ENCODE data around the gene TEAD4. TPM values are rescaled to one million over a fixed set of nuclear protein-coding genes. Genes with fewer than 3 reads are reported as not detected.

Gene TEAD4
- polyA plus RNA-seq, 3 donors: 18.5 to 24.6 (median 19.3) TPM

DNA sequence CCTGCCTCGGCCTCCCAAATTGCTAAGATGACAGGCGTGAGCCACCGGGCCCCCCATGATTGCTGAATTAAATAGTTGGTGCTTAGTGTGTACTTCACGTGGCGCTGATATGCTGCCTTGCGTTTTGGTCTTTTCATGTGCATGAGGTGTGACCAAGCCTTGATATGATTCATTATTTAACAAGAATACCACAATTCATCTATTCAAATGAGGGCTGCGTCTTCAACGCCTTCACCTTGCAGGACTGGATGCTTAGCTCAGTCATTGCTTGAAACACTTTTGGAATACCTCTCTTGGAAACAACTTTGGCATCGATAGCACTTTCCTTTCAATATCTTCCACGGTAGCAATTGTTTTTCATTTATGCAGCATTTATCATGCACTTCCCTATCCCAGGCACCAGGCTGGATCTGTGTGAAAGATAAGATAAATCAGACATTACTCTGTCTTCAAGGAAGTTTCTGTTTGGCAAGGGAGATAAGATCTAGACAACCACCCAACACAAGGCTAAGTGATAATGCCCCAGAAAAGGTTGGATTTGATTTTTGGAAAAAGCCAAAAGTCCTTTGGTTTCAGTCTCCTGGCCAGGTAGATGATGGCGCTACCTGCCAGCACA lies 1.3 kb upstream of the TEAD4 start:
- no peak for DNase-seq (ENCODE audit: extremely low read depth in 1 of 11, low read depth in 9 of 11, low spot score in 4 of 11)

DNA sequence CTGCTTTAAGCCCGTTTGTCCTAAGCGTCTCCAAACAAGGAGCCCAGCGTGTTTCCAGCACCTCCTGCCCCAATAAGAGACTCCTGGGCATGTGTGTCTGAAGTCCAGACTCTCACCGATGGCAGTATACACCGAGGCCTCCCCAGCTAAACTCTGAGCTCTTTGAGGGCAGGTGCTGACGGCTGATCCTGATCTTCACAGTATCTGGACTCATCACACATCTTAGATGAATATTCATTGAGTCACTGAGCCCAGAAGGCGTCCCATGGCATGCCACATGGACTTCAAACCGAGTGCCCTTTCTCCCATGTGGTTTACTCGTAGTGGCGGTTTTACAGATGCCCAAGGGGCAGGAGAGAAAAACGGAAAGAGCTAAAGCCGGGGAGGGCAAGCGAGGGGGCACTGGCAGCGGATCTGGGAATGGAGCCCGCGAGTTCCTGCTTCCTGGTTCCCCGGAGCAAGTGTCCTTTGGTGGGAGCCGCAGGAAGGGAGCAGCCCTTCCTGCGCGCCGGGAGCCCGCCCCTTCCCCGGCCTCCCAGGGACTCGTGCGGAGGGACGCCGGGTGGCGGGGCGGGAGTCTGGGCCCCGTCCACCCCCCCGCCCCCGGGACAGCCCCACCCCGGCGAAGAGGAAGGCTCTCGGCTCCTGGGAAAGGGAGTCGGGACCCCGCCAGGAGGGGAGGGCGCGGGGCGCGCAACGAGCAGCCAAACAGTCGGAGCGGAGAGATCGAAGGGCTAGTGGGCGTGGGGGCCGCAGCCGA lies 585 bp upstream of the TEAD4 start:
- peak in 1 of 11 donors; percentile 40 for DNase-seq (ENCODE audit: extremely low read depth in 1 of 11, low read depth in 9 of 11, low spot score in 4 of 11)

DNA sequence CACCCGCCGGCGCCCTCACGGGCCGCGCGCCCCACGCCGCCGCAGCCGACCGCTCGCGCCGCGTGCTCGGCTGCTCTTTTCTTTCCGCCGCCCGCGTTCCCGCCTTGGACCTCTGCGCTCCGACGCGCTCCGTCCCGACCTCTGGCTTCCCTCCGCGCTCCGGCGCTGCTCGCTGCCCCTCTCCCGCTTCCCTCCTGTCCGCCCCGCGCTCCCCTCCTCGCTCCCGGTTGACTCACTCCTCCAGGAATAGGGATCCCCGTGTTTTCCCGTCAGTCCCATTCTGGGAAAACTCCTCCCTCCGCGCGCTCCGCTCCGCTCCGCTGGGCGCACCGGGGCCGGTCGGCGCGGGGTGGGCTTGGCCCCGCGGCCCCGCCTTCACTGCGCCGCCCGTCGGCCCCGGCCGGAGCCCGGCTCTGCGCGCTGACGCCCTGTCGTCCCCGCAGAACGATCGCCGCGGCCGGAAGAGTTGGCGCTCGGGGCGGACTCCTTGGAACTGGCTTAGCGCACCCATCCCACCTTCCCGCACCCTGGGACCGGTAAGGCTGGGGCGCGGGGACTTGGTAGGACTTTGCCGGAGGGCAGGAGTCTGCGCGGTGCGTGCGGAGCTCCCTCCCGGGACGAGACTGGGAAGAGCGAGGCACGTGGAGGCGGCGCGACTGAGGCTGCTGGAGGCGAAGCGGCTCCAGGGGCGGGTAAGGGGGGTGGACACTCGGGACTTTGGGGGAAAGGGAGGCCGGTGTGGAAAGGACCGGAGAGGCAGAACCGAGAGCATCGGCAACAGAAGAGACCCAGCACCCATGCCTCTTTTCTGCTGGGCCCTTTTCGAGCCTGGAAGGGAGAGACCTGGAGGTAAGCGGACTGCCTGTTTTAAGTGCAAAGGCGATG lies 550 bp downstream of the TEAD4 start:
- DNase-seq (ENCODE audit: extremely low read depth in 1 of 11, low read depth in 9 of 11, low spot score in 4 of 11): no peak

DNA sequence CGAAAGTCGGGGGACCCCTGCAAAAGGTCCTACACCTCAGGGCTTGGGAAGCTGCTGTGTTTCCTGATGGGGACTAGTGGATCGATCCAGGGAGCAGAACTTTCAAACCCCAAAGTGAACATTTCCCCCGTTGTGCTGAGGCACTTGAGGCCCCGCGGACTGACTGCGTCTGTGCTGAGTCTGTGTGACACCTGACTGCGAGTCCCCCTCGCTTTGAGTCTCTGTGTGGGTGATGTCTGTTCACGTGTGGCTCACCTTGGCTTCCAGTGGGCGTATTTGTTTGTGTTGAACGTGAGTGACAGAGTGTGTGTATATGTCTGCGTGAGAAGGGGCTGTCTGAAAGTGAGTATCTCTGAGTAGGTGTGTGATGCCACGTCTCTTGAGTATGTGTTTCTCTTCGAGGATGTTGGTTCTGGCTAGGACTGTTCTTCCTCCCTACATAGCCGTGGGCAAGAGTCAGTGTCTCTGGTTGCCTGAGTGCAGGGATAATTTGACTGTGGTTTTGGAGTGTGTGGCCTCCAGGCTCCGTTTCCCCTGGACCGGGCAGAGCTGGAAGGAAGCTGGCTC lies 1.3 kb downstream of the TEAD4 start:
- DNase-seq (ENCODE audit: extremely low read depth in 1 of 11, low read depth in 9 of 11, low spot score in 4 of 11): no peak

DNA sequence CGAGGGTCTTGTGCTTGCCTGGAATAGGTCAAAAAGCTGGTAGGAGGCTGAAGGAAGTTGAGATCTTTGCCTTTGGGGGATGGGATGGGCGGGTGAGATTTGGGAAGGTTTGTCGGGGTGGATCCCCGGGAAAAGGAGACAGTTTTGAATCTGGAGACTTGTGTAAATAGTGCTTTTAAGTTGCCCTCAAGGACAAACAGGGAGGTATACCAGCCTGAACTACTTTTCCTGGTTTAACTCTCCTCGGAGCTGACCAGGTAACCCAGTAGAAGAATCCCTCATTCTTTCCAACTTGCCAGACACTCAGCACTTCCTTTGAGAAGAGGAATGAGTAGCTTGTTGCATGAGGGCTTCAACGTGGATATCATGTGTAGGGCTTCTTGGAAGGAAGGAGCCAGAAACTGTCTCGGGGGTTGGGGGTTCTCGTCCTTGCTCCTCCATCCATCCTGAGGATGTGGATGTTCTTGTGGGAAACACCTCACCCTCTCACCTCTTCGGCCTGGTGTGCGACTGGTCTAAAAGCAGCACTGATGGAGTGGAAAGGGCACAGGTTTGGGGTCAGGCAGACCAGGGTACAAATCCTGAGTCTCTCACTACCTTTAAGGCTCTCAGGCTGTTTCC lies 1.9 kb downstream of the TEAD4 start:
- DNase-seq (ENCODE audit: extremely low read depth in 1 of 11, low read depth in 9 of 11, low spot score in 4 of 11): no peak

DNA sequence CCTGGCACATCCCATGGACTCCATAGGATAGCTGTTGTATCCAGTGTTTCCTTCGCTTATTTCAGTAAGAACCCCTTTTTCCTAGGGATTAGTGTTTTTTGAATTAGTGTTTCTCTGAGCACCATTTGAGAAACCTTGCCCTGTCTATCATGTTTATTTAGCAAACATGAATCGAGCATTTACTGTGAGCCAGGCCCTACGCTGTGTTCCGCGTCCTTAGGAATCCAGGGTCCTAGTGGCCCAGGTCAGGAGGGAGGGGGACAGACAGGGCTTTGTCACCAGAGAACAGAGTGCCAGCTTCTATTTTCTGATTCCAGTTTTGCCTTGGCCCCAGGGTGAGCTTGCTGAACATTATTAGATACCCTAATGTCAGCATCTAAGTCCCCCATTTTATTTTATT lies 2.5 kb downstream of the TEAD4 start:
- no peak for DNase-seq (ENCODE audit: extremely low read depth in 1 of 11, low read depth in 9 of 11, low spot score in 4 of 11)

DNA sequence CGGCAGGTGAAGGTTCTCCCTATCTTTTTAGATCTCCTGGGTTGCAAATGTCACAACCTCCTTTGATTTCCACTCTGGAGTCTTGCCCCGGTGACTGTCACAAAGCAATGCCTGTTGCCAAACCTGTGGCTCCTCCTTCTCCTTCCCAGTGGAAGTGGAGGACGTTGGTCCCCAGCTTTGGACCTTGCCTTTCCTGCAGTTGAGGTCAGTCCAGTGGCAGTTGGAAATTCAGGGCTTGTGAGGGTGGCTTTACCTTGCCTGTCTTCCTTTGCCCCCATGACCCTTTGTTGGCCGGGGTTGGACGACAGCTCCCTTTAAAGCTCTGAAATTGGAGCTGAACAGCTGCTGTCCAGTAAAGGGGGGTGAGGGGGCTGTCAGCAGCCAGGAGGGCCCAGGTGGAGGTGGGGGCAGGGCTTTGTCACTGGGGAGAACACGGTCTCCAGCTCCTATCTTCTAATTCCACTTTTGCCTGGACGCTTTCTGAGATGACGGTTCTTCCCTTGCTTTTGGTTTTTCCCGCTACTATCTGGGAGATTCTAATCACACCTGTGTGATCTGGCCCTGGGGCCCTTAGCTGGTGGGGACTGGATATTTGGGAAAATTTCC lies 4.1 kb downstream of the TEAD4 start:
- DNase-seq (ENCODE audit: extremely low read depth in 1 of 11, low read depth in 9 of 11, low spot score in 4 of 11): no peak

DNA sequence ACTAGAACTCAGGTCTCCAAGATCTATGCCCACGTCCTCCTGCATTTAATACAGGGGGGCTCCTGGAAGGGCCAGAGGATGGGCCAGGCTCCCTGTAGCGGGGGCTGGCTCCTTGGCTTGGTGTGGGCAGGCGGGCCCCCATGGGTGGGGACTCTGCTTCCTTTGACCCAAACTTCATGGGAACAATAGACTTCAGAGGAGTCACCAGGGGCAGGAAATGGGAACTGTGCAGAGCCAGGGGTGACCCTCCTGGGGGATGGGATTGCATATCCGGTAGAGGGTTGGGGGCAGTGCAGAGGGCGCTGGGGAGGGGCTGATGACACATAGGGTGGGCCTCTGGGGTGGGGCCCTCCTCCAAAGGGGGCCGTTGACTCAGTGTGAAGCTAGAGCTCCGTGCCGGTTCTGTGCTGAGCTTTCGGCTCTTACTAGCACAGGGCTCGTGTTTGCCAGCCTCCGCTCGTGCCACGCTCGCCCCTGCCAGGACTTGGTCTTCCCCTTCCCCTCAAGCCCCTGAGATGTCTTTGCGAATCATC lies 4.6 kb downstream of the TEAD4 start:
- no peak for DNase-seq (ENCODE audit: extremely low read depth in 1 of 11, low read depth in 9 of 11, low spot score in 4 of 11)

DNA sequence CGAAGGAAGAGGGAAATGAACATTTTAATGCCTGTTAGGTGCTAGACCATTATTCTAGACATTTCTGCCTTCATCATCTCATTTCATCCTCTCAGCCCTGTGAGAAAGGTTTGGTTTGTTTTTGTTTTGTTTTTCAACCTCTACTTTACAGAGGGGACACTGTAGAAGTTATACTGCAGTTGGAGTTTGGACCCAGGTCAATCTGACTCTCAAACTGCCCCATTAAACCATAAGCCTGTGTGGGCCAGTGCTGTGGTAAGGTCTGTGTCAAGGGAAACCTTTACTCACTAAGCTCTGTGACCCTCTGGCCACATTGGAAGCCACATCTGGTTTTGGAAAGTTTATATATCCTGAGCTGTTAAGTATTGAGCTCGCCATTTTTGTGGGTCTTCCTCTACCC lies 8.5 kb downstream of the TEAD4 start:
- no peak for DNase-seq (ENCODE audit: extremely low read depth in 1 of 11, low read depth in 9 of 11, low spot score in 4 of 11)

DNA sequence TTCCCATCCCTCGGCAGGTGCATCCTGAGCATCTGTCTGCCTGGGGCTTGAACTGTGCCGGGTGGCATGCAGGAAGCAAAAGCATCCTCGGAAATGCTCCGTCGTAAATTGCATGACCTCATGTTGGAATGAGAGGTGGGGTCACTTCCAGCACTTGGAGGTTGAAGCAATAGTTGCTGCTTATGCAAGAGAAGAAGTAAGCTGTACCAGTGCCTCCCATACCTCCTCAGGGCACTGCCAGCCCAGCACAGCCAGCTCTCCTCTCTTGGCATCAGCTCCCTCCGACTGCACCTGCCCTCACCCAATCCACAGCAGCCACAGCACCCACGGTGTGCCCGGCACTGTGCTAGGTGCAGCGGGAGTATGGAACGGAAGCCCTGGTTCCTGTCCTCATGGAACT lies 11.5 kb downstream of the TEAD4 start:
- DNase-seq (ENCODE audit: extremely low read depth in 1 of 11, low read depth in 9 of 11, low spot score in 4 of 11): no peak

DNA sequence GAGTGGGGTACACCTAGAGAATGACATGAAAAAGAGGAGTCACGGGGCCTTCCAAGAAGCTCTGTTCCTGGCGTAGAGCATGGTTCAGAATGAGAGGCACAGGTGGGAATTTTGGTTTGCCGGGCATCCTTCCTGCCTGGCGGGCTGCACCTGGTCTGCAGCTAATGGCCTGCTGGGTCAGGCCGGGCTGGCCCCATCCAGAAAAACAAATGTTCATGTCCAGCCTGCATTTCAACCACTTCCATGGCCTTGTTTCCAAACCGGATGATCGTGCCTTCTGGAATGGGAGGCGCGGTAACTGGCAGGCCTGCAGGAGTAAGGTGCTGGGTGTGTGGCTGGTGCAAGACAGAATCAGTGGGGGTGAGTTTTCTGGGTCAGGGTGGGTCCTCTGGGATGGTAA lies 14.4 kb downstream of the TEAD4 start:
- DNase-seq (ENCODE audit: extremely low read depth in 1 of 11, low read depth in 9 of 11, low spot score in 4 of 11): no peak

DNA sequence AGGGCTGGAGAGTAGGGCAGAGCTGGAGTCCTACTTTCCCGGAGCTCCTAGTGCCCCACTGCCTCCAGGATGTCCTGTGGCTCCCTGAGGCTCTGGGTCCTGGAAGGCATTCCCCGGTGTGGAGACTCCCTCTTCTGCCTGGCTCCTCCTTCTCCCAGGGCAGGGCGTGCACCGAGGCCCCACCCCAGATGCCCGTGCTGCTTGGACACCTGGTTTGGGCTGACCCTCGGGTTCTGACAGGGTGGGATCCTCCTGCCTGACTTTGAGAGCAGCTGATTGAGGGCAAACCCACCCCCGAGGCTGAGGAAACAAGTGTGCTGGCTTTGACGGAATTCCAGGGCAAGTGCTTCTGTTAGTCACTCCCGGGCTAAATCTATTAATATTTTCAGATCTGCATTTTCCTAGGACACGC lies 15.4 kb downstream of the TEAD4 start:
- no peak for DNase-seq (ENCODE audit: extremely low read depth in 1 of 11, low read depth in 9 of 11, low spot score in 4 of 11)

DNA sequence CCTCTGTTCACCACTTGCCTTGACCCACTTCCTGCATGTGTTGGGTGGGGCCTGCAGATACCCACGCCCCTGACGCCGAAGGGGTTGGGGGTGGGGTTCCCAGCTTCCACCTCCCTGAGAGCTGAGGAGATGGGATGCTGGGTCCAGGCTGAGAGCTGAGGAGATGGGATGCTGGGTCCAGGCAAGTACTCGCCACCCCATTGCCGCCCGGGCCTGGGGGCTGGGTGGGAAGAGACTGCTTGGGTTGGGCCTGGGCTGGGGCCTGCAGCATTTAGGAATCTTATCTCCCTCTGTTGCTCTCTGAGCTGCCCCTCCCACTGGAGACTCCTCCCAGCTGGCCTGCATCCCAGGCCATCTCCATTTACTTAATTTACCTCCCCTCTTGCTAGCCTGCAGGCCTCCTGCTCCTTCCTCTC lies 17.4 kb downstream of the TEAD4 start:
- no peak for DNase-seq (ENCODE audit: extremely low read depth in 1 of 11, low read depth in 9 of 11, low spot score in 4 of 11)

DNA sequence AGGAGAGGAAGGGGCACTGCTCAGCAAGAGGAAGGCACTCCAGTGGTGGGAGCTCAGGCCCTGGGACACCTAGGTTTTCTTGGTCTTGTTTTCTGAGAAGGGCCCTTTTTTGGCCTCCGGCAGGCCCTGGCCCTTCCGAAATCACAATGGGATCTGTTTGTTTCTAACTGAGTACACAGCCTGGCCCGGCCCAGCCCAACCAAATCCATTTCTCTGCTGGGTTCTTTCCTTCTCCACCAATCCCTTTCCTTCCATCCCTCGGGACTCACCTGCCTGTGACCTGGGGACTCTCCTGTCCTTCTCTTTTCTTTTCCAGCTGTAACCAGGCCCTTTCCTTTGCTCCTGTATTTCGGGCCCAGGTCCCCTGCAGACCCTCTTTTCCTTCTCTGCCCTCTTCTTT lies 18.6 kb downstream of the TEAD4 start:
- no peak for DNase-seq (ENCODE audit: extremely low read depth in 1 of 11, low read depth in 9 of 11, low spot score in 4 of 11)

DNA sequence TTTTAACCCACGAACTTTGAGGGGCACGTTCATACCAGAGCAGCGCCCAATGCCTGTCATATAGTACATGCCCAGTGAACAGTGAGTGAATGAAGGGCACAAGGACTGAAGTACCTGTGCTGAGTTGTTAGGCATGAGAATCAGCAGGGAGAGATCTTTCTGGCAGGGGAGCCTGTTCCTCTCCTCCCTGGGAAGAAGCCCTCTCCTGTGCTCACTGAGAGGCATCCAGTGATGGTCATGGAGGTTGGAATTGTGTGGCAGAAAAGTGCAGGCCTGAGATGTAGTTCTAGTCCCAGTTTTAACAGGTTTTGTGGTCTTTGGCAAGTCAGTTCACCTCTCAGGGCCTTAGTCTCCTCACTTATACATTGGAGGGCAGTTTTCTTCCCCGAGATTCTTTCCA lies 20.6 kb downstream of the TEAD4 start:
- DNase-seq (ENCODE audit: extremely low read depth in 1 of 11, low read depth in 9 of 11, low spot score in 4 of 11): no peak

DNA sequence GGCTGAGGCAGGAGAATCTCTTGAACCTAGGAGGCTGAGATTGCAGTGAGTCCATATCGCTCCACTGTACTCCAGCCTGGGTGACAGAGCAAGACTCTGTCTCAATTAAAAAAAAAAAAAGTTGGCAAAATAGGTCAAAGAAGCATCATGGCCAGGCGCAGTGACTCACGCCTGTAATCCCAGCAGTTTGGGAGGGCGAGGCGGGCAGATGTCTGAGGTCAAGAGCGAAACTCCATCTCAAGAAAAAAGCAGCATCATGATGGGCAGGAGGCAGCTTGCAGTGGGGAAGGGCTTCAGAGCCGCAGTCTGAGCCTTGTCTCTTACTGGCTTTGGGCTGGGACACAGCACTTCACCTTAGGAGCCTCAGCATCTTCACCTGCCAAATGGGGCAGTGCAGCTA lies 21.4 kb downstream of the TEAD4 start:
- DNase-seq (ENCODE audit: extremely low read depth in 1 of 11, low read depth in 9 of 11, low spot score in 4 of 11): no peak

DNA sequence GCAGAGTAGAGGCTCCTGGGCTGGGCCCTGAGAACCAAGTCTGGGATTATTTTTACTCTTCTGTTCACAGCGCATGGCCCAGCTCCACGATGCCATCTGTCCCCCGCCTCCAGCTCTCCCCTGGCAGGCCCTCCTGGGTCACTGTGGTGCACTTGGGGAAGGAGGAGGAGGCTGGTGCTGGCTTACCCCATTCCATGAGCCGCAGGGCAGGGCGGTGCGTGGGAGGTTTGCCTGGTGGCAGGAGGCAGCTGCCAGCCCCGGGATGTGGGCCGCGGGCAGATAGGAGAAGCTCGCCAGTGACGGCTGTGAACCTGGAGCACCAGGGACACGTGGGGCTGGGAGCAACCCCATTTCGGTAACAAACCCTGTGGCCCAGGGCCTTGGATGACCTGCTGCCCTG lies 23.2 kb downstream of the TEAD4 start:
- DNase-seq (ENCODE audit: extremely low read depth in 1 of 11, low read depth in 9 of 11, low spot score in 4 of 11): no peak

DNA sequence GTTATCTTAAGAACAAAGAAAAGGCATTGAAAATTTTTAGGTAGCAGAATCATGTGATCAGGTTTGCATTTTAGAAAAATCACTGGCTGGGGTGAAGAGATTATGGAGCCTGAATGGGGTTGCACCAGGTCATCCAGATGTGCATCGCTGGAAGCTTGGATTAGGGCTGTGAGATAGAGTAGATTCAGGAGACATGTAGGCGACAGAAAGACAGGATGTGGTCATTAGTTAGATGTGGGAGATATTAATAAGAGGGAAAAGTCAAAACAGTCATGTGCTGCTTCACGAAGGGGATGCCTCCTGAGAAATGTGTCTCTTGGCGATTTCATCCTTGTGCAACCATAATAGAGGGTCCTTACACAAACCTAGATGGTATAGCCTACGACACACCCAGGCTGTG lies 25.1 kb downstream of the TEAD4 start:
- no peak for DNase-seq (ENCODE audit: extremely low read depth in 1 of 11, low read depth in 9 of 11, low spot score in 4 of 11)

DNA sequence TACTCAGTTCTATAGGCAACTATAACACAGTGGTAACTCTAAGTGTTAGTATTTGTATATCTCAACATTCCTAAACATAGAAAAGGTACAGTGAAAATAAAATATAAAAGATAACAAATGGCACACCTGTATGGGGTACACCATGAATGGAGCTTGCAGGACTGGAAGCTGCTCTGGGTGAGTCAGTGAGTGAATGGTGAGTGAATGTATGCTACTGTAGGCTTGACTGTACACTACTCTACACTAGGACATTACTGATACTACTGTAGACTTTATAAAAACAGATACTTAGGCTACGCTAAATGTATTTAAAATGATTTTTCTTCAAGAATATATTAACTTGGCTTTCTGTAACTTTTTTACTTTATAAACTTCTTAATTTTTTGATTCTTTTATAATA lies 25.5 kb downstream of the TEAD4 start:
- no peak for DNase-seq (ENCODE audit: extremely low read depth in 1 of 11, low read depth in 9 of 11, low spot score in 4 of 11)

Measured in renal cortex interstitium (tissue), 11 donors.